Muscle of arm (tissue), 12 donors: Measurements from ENCODE around the gene NDUFA1. TPM values are rescaled to one million over a fixed set of nuclear protein-coding genes. Genes with fewer than 3 reads are reported as not detected.
"Not testable (repeated sequence)": the region's sequence is repeated elsewhere in the genome, so short reads cannot be mapped to it uniquely, and the experiment has no call there.

Experiments used
- DNase-seq: peaks from one replicate; pipeline ENCODE4 v3.0.0-alpha.2; 2013
- polyA plus RNA-seq, 12 donors: library from polyadenylated mRNA; unstranded; fragments of 120-200 nt; gene quantifications; one replicate each; pipeline ENCODE4 v1.2.1, GENCODE V29; 2013; ENCODE audit not compliant: insufficient read length in 12 of 12

NDUFA1 gene
- polyA plus RNA-seq, 12 donors = 61.6 to 113 (median 98.4) TPM; not detected in 1

GRCh38 chrX:119891961-119892692, 20.5 kb downstream of the NDUFA1 start:
- DNase-seq = not testable (repeated sequence)

GRCh38 chrX:119895843-119896326, 24.3 kb downstream of the NDUFA1 start, which contains the start of gene AKAP14:
TSS of gene AKAP14 (plus strand) at chrX:119895893. CDS start at chrX:119903224, 7,331 bp downstream.
- DNase-seq = no peak

- no peak for DNase-seq
These were observed 27.5 kb downstream of the NDUFA1 start for GRCh38 chrX:119899125-119899524.

GRCh38 chrX:119900976-119901375, 29.3 kb downstream of the NDUFA1 start:
- DNase-seq = no peak

GRCh38 chrX:119916310-119916709, 44.7 kb downstream of the NDUFA1 start:
- no peak for DNase-seq

- DNase-seq = no peak
These were observed 46.2 kb downstream of the NDUFA1 start for GRCh38 chrX:119917877-119918276.

- DNase-seq = no peak
These were observed 48.4 kb downstream of the NDUFA1 start for GRCh38 chrX:119919835-119920585.

- not testable (repeated sequence) for DNase-seq
These were observed 50.8 kb downstream of the NDUFA1 start for GRCh38 chrX:119922391-119922790.

Other genes with a start within 250 kb of the NDUFA1 start
- gene SEPTIN6, start 178.7 kb upstream of the NDUFA1 start, polyA plus RNA-seq = 10 to 100 TPM in 11 of 12 donors, not detected in 1; 22.0 to 54.1 (median 35.0) TPM
- under 1 TPM in 10 of 12 donors, not detected in 2; 0.20 to 0.57 (median 0.32) TPM for gene SOWAHD, start 113.2 kb upstream of the NDUFA1 start, polyA plus RNA-seq
- gene RPL39, start 80.2 kb upstream of the NDUFA1 start, polyA plus RNA-seq = 1,000 to 10,000 TPM; 1,340 to 4,447 (median 3,172) TPM
- gene UPF3B, start 18.9 kb upstream of the NDUFA1 start, polyA plus RNA-seq = 10 to 100 TPM in 11 of 12 donors, not detected in 1; 10.6 to 27.4 (median 13.1) TPM
- 10 to 100 TPM in 3 of 12 donors, 1 to 10 TPM in 7, not detected in 2; 8.0 to 11.9 (median 8.9) TPM for gene RNF113A, start 99 bp upstream of the NDUFA1 start, polyA plus RNA-seq
- not detected for gene AKAP14, start 24.1 kb downstream of the NDUFA1 start, polyA plus RNA-seq
- 10 to 100 TPM in 6 of 12 donors, 1 to 10 TPM in 5, not detected in 1; 7.7 to 12.3 (median 10.1) TPM for gene NKAP, start 71.9 kb downstream of the NDUFA1 start, polyA plus RNA-seq
- under 1 TPM in 3 of 12 donors, not detected in 9; 0.08 to 0.09 (median 0.08) TPM for gene RHOXF2B, start 205.9 kb downstream of the NDUFA1 start, polyA plus RNA-seq
- under 1 TPM in 3 of 12 donors, not detected in 9; 0.59 to 0.89 (median 0.80) TPM for gene RHOXF1, start 244.1 kb downstream of the NDUFA1 start, polyA plus RNA-seq